Trophoblast cell (in vitro differentiated cells and primary cell): ENCODE results near the gene MAGI2.

Experiments
- DNase-seq, 2 donors: peaks; one replicate each; pipeline ENCODE4 v3.0.0-alpha.2; 2016
- H2AFZ ChIP-seq: 2 replicates; pipeline ENCODE4 v1.6.1; 2013; ENCODE audit warnings: low read length, moderate library complexity, mild to moderate bottlenecking; ENCODE audit not compliant: insufficient read depth, poor library complexity
- H2AK5ac ChIP-seq: 2 replicates; pipeline ENCODE4 v1.6.1; 2013; ENCODE audit warnings: mild to moderate bottlenecking, low read length
- H2BK120ac ChIP-seq: 2 replicates; pipeline ENCODE4 v1.6.1; 2013; ENCODE audit warnings: low read length, mild to moderate bottlenecking, moderate library complexity; ENCODE audit not compliant: insufficient read depth, poor library complexity
- H2BK12ac ChIP-seq: 2 replicates; pipeline ENCODE4 v1.6.1; 2013; ENCODE audit warnings: mild to moderate bottlenecking, low read length, moderate library complexity
- H2BK5ac ChIP-seq: 2 replicates; pipeline ENCODE4 v1.6.1; 2013; ENCODE audit warnings: low read length, low read depth, moderate library complexity, mild to moderate bottlenecking; ENCODE audit not compliant: poor library complexity
- H3K14ac ChIP-seq: 2 replicates; pipeline ENCODE4 v1.6.1; 2013; ENCODE audit warnings: mild to moderate bottlenecking, low read length
- H3K18ac ChIP-seq: 2 replicates; pipeline ENCODE4 v1.6.1; 2013; ENCODE audit warnings: mild to moderate bottlenecking, low read length
- H3K23ac ChIP-seq: 2 replicates; pipeline ENCODE4 v1.6.1; 2013; ENCODE audit warnings: low read length
- H3K27ac ChIP-seq: 2 replicates; pipeline ENCODE4 v1.5.1; 2013; ENCODE audit warnings: low read depth, mild to moderate bottlenecking, inconsistent platforms, low read length, moderate library complexity
- H3K27me3 ChIP-seq: 2 replicates; pipeline ENCODE4 v1.6.1; 2013; ENCODE audit warnings: inconsistent platforms, mild to moderate bottlenecking, low read length, moderate library complexity; ENCODE audit not compliant: insufficient read depth
- H3K36me3 ChIP-seq, 2 experiments: 1 replicate in 1 of 2; 2 replicates in 1 of 2; pipeline ENCODE4 v1.6.1; 2013; ENCODE audit warnings: low read length in 2 of 2, mild to moderate bottlenecking in 2 of 2, moderate library complexity in 1 of 2; ENCODE audit not compliant: insufficient read depth in 2 of 2, control insufficient read depth in 1 of 2
- H3K4ac ChIP-seq: 2 replicates; pipeline ENCODE4 v1.6.1; 2013; ENCODE audit warnings: low read depth, mild to moderate bottlenecking, low read length, moderate library complexity
- H3K4me1 ChIP-seq, 2 experiments: 1 replicate in 1 of 2; 2 replicates in 1 of 2; pipeline ENCODE4 v1.6.1; 2013; ENCODE audit warnings: low read length in 2 of 2, mild to moderate bottlenecking in 2 of 2, moderate library complexity in 1 of 2; ENCODE audit not compliant: insufficient read depth in 2 of 2, control insufficient read depth in 1 of 2
- H3K4me2 ChIP-seq: 2 replicates; pipeline ENCODE4 v1.6.1; 2013; ENCODE audit warnings: inconsistent platforms, mild to moderate bottlenecking, low read length, moderate library complexity
- H3K4me3 ChIP-seq: 2 replicates; pipeline ENCODE4 v1.5.1; 2013; ENCODE audit warnings: mild to moderate bottlenecking, low read depth, low read length, inconsistent platforms
- H3K79me1 ChIP-seq: one replicate; pipeline ENCODE4 v1.6.1; 2013; ENCODE audit warnings: low read length
- H3K79me2 ChIP-seq: 2 replicates; pipeline ENCODE4 v1.6.1; 2013; ENCODE audit warnings: low read length, mild to moderate bottlenecking; ENCODE audit not compliant: control insufficient read depth, insufficient read depth, poor library complexity
- H3K9ac ChIP-seq: 2 replicates; pipeline ENCODE4 v1.6.1; 2013; ENCODE audit warnings: mild to moderate bottlenecking, low read length
- H3K9me3 ChIP-seq: 2 replicates; pipeline ENCODE4 v1.6.1; 2013; ENCODE audit warnings: low read depth, mild to moderate bottlenecking, control low read depth, inconsistent platforms, low read length; ENCODE audit not compliant: insufficient read depth
- H4K12ac ChIP-seq: 2 replicates; pipeline ENCODE4 v1.6.1; 2013; ENCODE audit warnings: low read depth, mild to moderate bottlenecking, low read length, moderate library complexity
- H4K8ac ChIP-seq: 2 replicates; pipeline ENCODE4 v1.6.1; 2013; ENCODE audit warnings: low read depth, mild to moderate bottlenecking, low read length, moderate library complexity
- H4K91ac ChIP-seq: one replicate; pipeline ENCODE4 v1.6.1; 2013; ENCODE audit warnings: low read depth, mild to moderate bottlenecking, low read length, moderate library complexity
- WGBS: extraction: QIAGEN DNeasy Blood & Tissue Kit; methylation state at CpG from one replicate; pipeline ENCODE4 v1.1.7; 2013; ENCODE audit warnings: missing lambda C conversion rate; ENCODE audit not compliant: insufficient read length, insufficient coverage; ENCODE audit errors: extremely low coverage; 5-methylcytosine and 5-hydroxymethylcytosine counted together

The MAGI2 gene

DNA sequence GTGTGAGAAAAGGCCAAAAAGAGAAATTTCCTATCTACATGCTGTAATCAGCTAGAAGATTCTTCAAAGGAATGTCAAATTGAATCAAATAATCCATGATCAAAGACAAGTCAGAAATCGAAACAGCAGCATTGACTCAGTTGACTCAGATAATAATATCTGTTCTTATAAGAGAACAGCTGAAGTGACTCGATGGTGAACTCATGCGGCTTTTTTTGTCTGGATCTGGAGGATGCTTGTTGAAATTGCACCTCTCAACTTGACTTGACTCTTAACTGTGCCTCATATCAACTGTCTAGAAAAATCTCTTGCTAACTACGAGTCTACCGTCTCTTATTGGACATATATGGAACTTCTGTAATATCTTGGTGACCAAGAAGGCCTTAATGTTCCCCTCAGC lies 1055.4 kb downstream of the MAGI2 start:
- Histone ChIP-seq H2BK12ac (no peak overlapping the region), H4K8ac (no peak overlapping the region), H3K4me3 (no peak overlapping the region), H3K23ac (no peak overlapping the region), H3K9me3 (no peaks in the 10 kb centered on the region), H4K12ac (no peak overlapping the region), H3K18ac (no peak overlapping the region), H3K79me1 (no peaks in the 10 kb centered on the region), H4K91ac (no peak overlapping the region), H3K9ac (no peak overlapping the region), H3K14ac (no peak overlapping the region), H3K4ac (no peak overlapping the region), H3K36me3 (no peaks in the 10 kb centered on the region), H3K4me1 (no peaks in the 10 kb centered on the region), H2AFZ (no peak overlapping the region), H2BK5ac (no peak overlapping the region), H3K4me2 (no peak overlapping the region), H2AK5ac (no peak overlapping the region), H3K27ac (no peak overlapping the region), H3K27me3 (no peaks in the 10 kb centered on the region), H3K79me2 (no peaks in the 10 kb centered on the region), H2BK120ac (no peak overlapping the region)
- WGBS = no CpG with 5 or more reads among the region's 5 CpGs
- no peak for DNase-seq

DNA sequence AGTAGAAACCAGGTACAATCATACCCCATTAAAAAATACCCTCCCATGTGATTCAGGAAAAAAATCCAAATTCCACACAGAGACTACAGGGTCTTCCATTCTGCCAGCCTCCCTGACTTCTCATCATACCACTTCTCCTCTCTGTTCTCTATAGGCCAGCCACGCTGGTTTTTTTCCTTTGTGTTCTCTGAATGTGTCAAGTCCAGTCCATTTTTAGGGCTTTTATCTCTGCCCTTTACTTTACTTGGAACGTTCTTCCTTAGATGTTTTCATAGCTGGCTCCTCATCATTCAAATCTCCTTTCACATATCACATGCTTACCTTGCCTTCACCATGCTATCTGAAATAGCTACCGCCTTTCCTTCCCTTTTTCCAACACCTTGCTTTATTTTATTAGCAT lies 1057.3 kb downstream of the MAGI2 start:
- H3K36me3 ChIP-seq = no peaks in the 10 kb centered on the region
- H3K4ac ChIP-seq = no peak overlapping the region
- no peaks in the 10 kb centered on the region for H3K4me1 ChIP-seq
- no peak overlapping the region for H3K4me2 ChIP-seq
- H3K14ac ChIP-seq = no peak overlapping the region
- no peaks in the 10 kb centered on the region for H3K79me1 ChIP-seq
- H2BK5ac ChIP-seq = no peak overlapping the region
- no peak overlapping the region for H3K27ac ChIP-seq
- H3K18ac ChIP-seq = no peak overlapping the region
- no peak overlapping the region for H2BK12ac ChIP-seq
- H3K9ac ChIP-seq = no peak overlapping the region
- no peak overlapping the region for H2AFZ ChIP-seq
- no peaks in the 10 kb centered on the region for H3K9me3 ChIP-seq
- no peak overlapping the region for H3K23ac ChIP-seq
- no peak overlapping the region for H4K12ac ChIP-seq
- no peak overlapping the region for H4K8ac ChIP-seq
- H3K79me2 ChIP-seq = no peaks in the 10 kb centered on the region
- H4K91ac ChIP-seq = no peak overlapping the region
- H2AK5ac ChIP-seq = no peak overlapping the region
- H3K4me3 ChIP-seq = no peak overlapping the region
- H3K27me3 ChIP-seq = no peaks in the 10 kb centered on the region
- WGBS = no CpG with 5 or more reads among the region's 3 CpGs
- no peak overlapping the region for H2BK120ac ChIP-seq
- DNase-seq = no peak

DNA sequence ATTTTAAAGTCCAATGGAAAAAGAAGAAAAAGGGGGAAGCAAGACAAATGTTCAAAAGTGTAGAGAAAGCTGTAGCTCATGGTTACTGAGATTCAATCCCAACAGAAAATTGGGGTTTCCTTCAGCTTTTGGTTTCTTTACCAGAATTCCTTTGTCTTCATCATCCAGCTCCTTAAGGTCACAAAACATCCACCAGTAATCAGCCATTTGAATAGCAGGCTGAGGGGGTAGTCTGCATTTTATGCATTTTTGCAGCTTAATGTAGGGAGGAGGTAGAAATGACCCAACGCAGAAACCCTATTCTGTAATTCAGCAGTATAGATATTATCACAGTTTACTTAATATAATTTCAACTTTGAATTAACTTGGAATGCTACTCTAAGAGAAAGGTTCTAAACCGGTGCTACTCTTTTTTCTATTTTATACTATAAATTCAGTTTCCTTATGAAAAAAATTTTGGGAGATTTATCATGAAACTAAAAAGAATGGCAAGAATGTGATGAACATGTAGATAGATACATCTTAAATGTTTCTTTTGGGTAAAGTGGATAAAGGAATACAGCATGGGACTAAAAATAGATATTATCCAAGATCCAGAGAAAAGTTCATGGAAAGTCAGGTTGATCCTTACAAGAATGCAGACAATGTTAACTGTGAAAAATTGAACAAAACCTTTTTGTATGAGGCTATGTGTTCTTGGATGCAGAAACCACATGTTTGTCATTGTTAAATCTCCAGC lies 1058.0 kb downstream of the MAGI2 start:
- Histone ChIP-seq H4K91ac (no peak overlapping the region), H3K9me3 (no peaks in the 10 kb centered on the region), H3K27ac (no peak overlapping the region), H3K4me1 (no peaks in the 10 kb centered on the region), H3K79me2 (no peaks in the 10 kb centered on the region), H3K4me2 (no peak overlapping the region), H3K14ac (no peak overlapping the region), H3K79me1 (no peaks in the 10 kb centered on the region), H3K4me3 (no peak overlapping the region), H2BK120ac (no peak overlapping the region), H2BK5ac (no peak overlapping the region), H3K36me3 (no peaks in the 10 kb centered on the region), H2BK12ac (no peak overlapping the region), H3K18ac (no peak overlapping the region), H2AFZ (no peak overlapping the region), H3K27me3 (no peaks in the 10 kb centered on the region), H2AK5ac (no peak overlapping the region), H3K23ac (no peak overlapping the region), H4K8ac (no peak overlapping the region), H3K4ac (no peak overlapping the region), H3K9ac (no peak overlapping the region), H4K12ac (no peak overlapping the region)
- no peak for DNase-seq
- no CpG with 5 or more reads among the region's 2 CpGs for WGBS

DNA sequence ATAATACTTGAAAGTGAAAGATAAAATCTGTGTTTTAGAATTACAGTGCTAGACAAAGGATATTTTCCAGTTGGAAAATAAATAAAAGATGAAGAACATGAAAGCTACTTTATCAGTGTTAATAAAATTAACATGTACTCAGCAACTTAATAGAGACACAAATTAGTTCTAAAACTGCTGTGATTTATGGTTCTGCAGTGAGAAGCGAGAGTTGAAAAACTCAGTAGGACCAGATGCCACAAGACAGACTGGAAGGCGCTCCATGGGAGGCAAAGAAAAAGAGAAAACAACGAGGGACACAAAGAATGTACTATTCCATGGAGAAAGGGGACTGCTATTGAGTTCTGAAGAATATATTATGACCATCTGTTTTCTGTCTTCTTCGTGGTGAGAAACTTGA lies 1064.4 kb downstream of the MAGI2 start:
- Histone ChIP-seq H3K9me3 (no peaks in the 10 kb centered on the region), H3K79me2 (no peaks in the 10 kb centered on the region), H4K12ac (no peak overlapping the region), H3K36me3 (no peaks in the 10 kb centered on the region), H3K79me1 (no peaks in the 10 kb centered on the region), H3K4me1 (no peaks in the 10 kb centered on the region), H3K4me3 (no peak overlapping the region), H3K14ac (no peak overlapping the region), H2AK5ac (no peak overlapping the region), H2BK5ac (no peak overlapping the region), H3K4ac (no peak overlapping the region), H2BK120ac (no peak overlapping the region), H4K91ac (no peak overlapping the region), H3K27me3 (no peaks in the 10 kb centered on the region), H3K18ac (no peak overlapping the region), H3K27ac (no peak overlapping the region), H2BK12ac (no peak overlapping the region), H2AFZ (no peak overlapping the region), H3K4me2 (no peak overlapping the region), H4K8ac (no peak overlapping the region), H3K9ac (no peak overlapping the region), H3K23ac (no peak overlapping the region)
- DNase-seq = no peak
- no CpG with 5 or more reads among the region's 4 CpGs for WGBS
